Ishikawa (cell line): Measurements from ENCODE around the gene IGF1R.

ENCODE experiments used
- CEBPB ChIP-seq: IDR thresholded peaks from 2 replicates; pipeline ENCODE4 v1.6.1; 2012
- CREB1 ChIP-seq: IDR thresholded peaks from 2 replicates; pipeline ENCODE4 v1.6.1; 2012; ENCODE audit warnings: low read depth
- EP300 ChIP-seq: IDR thresholded peaks from 2 replicates; pipeline ENCODE4 v1.6.1; 2012; ENCODE audit warnings: borderline replicate concordance
- RAD21 ChIP-seq: IDR thresholded peaks from 2 replicates; pipeline ENCODE4 v1.6.1; 2012; ENCODE audit warnings: low read depth
- TEAD4 ChIP-seq: IDR thresholded peaks from 2 replicates; pipeline ENCODE4 v1.6.1; 2012

- no peak for TF ChIP-seq RAD21
- TF ChIP-seq TEAD4, result no peak
- no peak for TF ChIP-seq EP300
- no peak for TF ChIP-seq CREB1
- TF ChIP-seq CEBPB, result no peak
Measured at GRCh38 chr15:98717942-98718341, 69.6 kb downstream of the IGF1R start.
